ENCODE results near the gene UBQLN1.
"Not testable (repeated sequence)": the region's sequence is repeated elsewhere in the genome, so short reads cannot be mapped to it uniquely, and the experiment has no call there.

UBQLN1 gene

DNA sequence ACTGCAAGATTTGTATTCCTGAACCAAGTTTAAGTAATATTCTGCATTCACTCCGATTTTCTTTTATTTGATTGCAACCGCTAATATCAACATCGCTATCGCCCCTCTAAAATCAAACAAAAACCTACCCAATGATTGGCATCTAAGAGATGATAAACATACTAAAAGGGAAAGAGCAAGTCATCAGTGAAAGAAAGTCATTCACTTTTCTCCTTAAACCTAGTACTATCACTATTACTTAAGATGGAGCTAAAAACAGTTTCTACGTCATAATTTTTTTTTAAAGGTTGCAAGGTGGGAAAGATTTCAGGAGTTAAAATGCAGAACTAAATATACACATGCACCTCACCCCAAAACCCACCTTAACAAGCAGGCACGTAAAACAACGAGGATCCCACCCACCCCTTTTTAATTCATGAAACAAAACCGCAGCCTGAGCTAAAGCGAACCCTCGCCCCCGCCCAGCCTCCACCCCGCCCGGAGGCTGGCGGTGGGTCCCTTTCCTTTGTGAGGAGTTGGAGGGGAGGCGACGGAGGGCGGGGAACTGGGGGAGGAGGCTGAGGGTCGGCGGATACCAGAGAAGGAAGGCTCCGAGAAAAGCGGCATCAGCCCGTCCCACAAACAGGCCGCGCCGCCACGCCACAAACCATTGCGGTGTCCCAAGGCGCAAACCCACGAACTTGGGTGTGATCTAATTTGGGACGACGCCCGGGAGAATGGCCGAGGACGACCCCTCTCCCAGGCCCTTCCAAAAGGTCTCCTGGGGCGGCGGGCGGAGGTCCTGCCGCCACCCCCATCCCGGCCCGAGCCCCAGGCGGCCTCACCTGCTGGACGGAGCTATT lies 861 bp downstream of the UBQLN1 start:
- H3K27ac Mint-ChIP-seq = peak overlapping the region; percentile 97
- H3K27me3 Mint-ChIP-seq (ENCODE audit: low read depth) = no peaks in the 10 kb centered on the region
- H3K9me3 Mint-ChIP-seq = no peaks in the 10 kb centered on the region
- H3K36me3 Mint-ChIP-seq (ENCODE audit: low read depth) = peaks cover 14% of the 10 kb centered on the region
- H3K4me3 Mint-ChIP-seq = peak overlapping the region; percentile 86
- peaks cover 32% of the 10 kb centered on the region for H3K4me1 Mint-ChIP-seq (ENCODE audit: low read depth)

DNA sequence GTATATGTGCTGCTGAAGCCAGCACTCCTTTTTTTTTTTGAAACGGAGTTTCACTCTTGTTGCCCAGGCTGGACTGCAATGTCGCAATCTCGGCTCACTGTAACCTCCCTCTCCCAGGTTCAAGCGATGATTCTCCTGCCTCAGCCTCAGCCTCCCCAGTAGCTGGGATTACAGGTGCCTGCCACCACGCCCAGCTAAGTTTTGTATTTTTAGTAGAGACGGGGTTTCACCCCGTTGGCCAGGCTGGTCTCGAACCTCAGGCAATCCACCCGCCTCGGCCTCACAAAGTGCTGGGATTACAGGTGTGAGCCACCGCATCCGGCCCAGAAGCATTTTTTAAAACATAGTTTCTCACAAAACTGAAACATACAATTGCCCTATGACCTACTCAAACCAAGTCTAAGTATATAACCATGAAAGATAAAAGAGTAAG lies 2.5 kb downstream of the UBQLN1 start:
- H3K4me3 Mint-ChIP-seq = peak overlapping the region; percentile 86
- H3K27ac Mint-ChIP-seq = peak overlapping the region; percentile 67
- peaks cover 14% of the 10 kb centered on the region for H3K36me3 Mint-ChIP-seq (ENCODE audit: low read depth)
- not testable (repeated sequence) for H3K27me3 Mint-ChIP-seq (ENCODE audit: low read depth); H3K9me3 Mint-ChIP-seq
- peaks cover 43% of the 10 kb centered on the region for H3K4me1 Mint-ChIP-seq (ENCODE audit: low read depth)

DNA sequence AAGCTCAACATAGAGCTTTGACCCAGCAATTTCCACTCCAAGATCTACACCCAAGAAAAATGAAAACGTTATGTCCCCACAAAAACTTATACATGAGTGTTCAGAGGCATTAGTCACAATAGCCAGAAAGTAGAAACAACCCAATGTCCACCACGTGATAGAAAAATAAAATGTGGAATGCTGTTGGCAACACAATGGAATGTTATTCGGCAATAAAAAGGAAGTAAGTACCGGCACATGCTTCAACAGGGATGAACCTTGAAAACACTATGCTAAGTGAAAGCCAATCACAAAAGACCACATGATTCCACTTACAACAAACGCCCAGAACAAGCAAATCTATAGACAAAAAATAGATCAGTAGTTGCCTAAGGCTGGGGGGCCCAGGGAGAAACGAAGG lies 6.0 kb downstream of the UBQLN1 start:
- H3K4me3 Mint-ChIP-seq = no peak overlapping the region
- H3K27me3 Mint-ChIP-seq (ENCODE audit: low read depth) = no peaks in the 10 kb centered on the region
- no peak overlapping the region for H3K27ac Mint-ChIP-seq
- H3K4me1 Mint-ChIP-seq (ENCODE audit: low read depth) = peaks cover 51% of the 10 kb centered on the region
- peaks cover 13% of the 10 kb centered on the region for H3K36me3 Mint-ChIP-seq (ENCODE audit: low read depth)
- no peaks in the 10 kb centered on the region for H3K9me3 Mint-ChIP-seq

DNA sequence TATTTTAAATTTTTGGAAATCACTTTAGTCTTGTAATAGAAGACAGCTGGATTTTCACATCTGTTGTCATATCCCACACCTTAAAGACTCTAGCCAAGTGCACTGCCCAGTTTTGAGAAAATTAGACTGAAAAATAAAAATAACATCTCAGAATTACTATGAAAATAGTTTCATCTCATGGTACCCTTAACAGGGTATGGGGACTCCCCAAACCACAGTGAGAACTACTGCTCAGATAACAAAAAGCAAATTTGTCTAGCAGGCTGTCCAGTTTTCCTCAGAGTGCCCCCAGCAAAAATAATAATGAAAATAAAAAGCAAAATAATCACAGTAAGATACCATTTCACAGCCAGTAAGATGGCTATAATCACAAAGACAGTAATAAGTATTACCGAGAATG lies 6.5 kb downstream of the UBQLN1 start:
- Mint-ChIP-seq H3K9me3 (no peaks in the 10 kb centered on the region), H3K4me1 (ENCODE audit: low read depth) (peaks cover 47% of the 10 kb centered on the region), H3K27ac (no peak overlapping the region), H3K36me3 (ENCODE audit: low read depth) (peaks cover 10% of the 10 kb centered on the region), H3K27me3 (ENCODE audit: low read depth) (no peaks in the 10 kb centered on the region), H3K4me3 (no peak overlapping the region)

DNA sequence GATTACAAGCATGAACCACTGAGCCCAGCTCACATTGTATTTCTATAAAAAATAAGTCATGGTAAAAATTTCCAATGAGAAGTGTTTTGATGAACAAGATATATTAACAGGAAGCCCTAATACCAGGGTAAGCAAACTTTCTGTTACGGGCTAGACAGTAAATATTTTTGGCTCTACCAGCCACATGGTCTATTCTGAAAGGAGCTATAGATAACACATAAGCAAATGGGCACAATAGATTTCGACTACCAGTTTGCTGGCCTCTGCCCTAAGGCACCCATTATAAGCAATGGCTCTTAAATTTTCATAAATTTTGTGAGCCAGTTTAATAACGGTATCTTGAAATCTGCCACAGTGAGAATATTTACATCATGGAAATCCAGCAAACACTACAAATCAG lies 8.1 kb downstream of the UBQLN1 start:
- Mint-ChIP-seq H3K4me3 (no peak overlapping the region), H3K27me3 (ENCODE audit: low read depth) (no peaks in the 10 kb centered on the region), H3K27ac (no peak overlapping the region), H3K4me1 (ENCODE audit: low read depth) (peaks cover 37% of the 10 kb centered on the region), H3K9me3 (no peaks in the 10 kb centered on the region), H3K36me3 (ENCODE audit: low read depth) (no peaks in the 10 kb centered on the region)

DNA sequence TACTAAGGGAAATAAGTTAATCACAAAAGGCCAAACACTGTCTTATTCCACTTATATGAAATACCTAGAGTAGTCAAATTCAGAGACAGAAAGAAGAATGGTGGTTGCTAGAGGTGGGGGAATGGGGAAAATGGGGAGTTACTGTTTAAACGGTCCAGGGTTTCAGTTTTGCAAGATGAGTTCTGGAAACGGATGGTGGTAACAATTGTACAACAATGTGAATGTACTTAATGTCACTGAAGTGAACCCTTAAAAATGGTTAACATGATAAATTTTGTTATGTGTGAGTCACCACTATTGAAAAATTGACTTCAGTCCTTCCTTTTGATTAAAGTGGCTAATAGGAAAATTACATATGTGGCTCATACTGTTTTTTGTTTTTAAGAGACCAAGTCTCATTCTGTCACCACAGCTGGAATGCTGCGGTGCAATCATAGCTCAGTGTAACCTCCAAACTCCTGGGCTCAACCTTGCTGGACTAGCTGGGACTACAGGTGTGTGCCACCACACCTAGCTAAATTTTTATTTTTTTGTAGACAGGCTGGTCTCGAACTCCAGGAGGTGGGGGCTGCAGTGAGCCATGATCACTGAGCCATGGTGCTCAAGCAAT lies 8.7 kb downstream of the UBQLN1 start:
- Mint-ChIP-seq H3K4me3 (no peak overlapping the region), H3K36me3 (ENCODE audit: low read depth) (no peaks in the 10 kb centered on the region), H3K27ac (no peak overlapping the region)

DNA sequence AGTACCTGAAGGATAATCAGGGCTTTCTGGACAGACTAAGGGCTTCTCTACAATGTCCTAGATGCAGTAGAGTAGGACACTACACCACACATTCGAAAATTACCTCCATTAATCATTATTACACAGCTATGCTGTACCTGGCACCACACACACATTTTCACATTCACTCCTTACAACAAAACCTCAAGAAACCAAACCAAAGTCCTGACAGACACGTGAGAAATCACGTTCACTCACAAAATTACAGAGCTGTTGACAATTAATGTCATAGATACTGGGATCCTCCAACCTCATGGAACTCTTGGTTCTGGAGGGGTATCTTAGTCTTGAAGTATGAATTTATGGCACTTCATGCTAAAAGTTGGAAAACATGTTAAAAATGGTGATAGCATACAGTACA lies 16.3 kb downstream of the UBQLN1 start:
- Mint-ChIP-seq H3K36me3 (ENCODE audit: low read depth) (peaks cover 7% of the 10 kb centered on the region), H3K27me3 (ENCODE audit: low read depth) (no peaks in the 10 kb centered on the region), H3K4me1 (ENCODE audit: low read depth) (peaks cover 44% of the 10 kb centered on the region), H3K4me3 (no peak overlapping the region), H3K9me3 (no peaks in the 10 kb centered on the region), H3K27ac (no peak overlapping the region)

More for the DNA sequence above, 8.7 kb downstream of the UBQLN1 start:
- H3K27me3 Mint-ChIP-seq (ENCODE audit: low read depth) = no peaks in the 10 kb centered on the region
- peaks cover 40% of the 10 kb centered on the region for H3K4me1 Mint-ChIP-seq (ENCODE audit: low read depth)
- H3K9me3 Mint-ChIP-seq = no peaks in the 10 kb centered on the region

DNA sequence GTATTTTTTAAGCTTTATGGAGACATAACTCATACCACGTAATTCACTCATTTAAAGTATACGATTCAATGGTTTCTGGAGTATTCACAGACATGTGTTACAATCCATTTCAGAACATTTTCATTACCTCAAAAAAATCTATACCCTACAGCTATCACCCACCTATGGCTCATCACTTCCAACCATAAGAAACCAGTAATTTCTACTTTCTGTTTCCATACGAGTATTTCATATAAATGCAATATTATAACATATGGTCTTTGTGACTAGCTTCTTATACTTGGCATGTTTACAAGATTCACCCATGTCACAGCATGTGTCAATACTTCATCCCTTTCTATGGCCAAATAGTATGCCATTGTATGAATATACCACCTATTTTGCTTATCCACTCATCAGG lies 18.8 kb downstream of the UBQLN1 start:
- Mint-ChIP-seq H3K9me3 (no peaks in the 10 kb centered on the region), H3K4me3 (no peak overlapping the region), H3K4me1 (ENCODE audit: low read depth) (peaks cover 43% of the 10 kb centered on the region), H3K27me3 (ENCODE audit: low read depth) (no peaks in the 10 kb centered on the region), H3K27ac (no peak overlapping the region), H3K36me3 (ENCODE audit: low read depth) (peaks cover 8% of the 10 kb centered on the region)

DNA sequence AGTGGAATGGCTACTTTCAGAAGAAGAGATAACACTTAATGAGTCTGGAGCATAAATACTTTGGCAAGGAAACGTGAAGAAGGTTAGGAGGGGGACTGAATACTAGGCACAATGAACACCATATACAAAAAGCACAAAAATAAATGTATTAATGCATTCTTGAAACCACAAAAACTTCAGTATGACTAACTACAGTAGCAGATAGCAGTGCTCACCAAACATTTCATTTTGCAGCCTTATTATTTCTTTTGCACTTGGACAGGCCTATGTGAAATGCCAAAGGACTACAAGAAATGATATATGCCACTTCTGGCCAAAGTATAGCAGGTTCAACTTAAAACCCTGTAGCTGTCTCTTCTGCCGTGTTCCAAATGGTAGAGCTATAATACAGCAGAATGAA lies 26.3 kb downstream of the UBQLN1 start:
- H3K27me3 Mint-ChIP-seq (ENCODE audit: low read depth) = no peaks in the 10 kb centered on the region
- no peak overlapping the region for H3K27ac Mint-ChIP-seq
- peaks cover 19% of the 10 kb centered on the region for H3K4me1 Mint-ChIP-seq (ENCODE audit: low read depth)
- peaks cover 28% of the 10 kb centered on the region for H3K36me3 Mint-ChIP-seq (ENCODE audit: low read depth)
- H3K9me3 Mint-ChIP-seq = no peaks in the 10 kb centered on the region
- H3K4me3 Mint-ChIP-seq = no peak overlapping the region

DNA sequence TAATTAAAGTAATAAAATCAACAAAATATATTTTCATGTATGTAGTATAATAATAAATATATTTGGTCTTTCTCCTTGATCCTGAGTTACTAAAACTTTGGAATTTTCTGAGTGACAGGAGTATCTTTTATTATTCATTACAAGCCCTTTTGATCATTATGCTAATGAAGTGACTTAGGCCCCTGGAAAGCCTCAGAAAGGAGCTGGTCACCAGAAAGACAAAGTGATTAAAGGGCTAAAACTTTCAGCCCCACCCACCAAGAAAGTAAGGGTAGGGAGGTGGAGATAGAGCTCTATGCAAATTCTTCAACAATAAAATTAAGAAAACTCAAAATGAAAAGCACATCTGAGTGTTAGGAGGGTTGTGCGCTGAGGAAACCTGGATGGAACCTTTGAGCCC lies 27.5 kb downstream of the UBQLN1 start:
- Mint-ChIP-seq H3K9me3 (no peaks in the 10 kb centered on the region), H3K36me3 (ENCODE audit: low read depth) (peaks cover 30% of the 10 kb centered on the region), H3K27ac (no peak overlapping the region)

DNA sequence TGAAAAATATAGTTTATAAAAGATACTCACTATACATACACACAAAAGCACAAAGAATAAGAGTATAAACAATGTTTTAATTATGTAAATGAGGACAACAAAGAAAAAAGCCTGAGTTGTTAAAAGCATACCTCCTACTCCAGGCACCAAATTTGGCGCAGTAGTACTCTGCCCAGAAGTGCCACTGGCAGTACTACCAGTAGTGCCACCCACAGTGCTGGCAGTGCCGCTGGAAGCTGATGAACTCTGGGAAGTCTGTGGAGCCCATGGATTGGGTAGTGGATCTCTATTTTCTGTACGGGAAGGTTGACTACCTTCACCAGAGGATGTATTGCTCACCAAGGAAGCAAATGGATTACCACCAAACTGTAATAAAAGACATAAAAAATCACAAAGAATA lies 30.2 kb downstream of the UBQLN1 start:
- H3K36me3 Mint-ChIP-seq (ENCODE audit: low read depth) = peaks cover 35% of the 10 kb centered on the region
- H3K27ac Mint-ChIP-seq = no peak overlapping the region
- H3K9me3 Mint-ChIP-seq = no peaks in the 10 kb centered on the region
- H3K4me1 Mint-ChIP-seq (ENCODE audit: low read depth) = peaks cover 14% of the 10 kb centered on the region
- H3K27me3 Mint-ChIP-seq (ENCODE audit: low read depth) = no peaks in the 10 kb centered on the region
- no peak overlapping the region for H3K4me3 Mint-ChIP-seq

More for the DNA sequence above, 27.5 kb downstream of the UBQLN1 start:
- H3K4me3 Mint-ChIP-seq = no peak overlapping the region
- peaks cover 17% of the 10 kb centered on the region for H3K4me1 Mint-ChIP-seq (ENCODE audit: low read depth)
- no peaks in the 10 kb centered on the region for H3K27me3 Mint-ChIP-seq (ENCODE audit: low read depth)

DNA sequence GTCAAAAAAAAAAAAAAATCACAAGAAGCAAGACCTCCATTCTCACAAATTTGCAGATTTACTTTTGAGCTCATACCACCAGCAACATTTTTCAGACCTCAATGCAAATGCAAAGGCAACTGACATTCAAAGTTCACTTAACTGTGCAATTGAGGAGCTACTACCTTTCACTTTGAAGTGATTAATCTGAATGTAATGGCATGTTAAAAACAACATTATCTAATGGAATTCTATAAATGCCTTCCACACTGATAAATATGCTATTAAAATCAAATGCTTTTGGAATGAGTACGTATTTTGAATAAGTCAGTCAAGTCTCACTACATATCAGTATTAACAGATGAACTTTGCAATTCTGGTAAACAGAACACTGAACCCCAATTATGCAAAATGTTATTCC lies 32.3 kb downstream of the UBQLN1 start:
- Mint-ChIP-seq H3K36me3 (ENCODE audit: low read depth) (peaks cover 39% of the 10 kb centered on the region), H3K4me3 (no peak overlapping the region), H3K27me3 (ENCODE audit: low read depth) (no peaks in the 10 kb centered on the region), H3K4me1 (ENCODE audit: low read depth) (peaks cover 7% of the 10 kb centered on the region), H3K9me3 (no peaks in the 10 kb centered on the region), H3K27ac (no peak overlapping the region)

DNA sequence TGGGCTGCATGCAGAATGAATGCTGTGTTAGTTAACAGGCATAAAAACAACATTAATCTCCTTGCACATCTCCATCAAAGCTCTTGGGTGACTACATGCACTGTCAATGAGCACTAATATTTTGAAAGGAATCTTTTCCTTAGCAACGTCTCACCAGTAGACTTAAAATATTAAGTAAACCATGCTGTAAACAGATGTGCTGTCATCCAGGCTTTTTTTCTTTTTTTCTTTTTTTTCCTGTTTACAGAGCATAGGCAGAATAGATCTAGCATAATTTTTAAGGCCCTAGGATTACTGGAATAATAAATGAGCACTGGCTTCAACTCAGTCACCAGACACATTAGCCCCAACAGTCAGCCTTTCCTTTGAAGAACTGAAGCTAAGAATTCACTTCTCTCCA lies 36.3 kb downstream of the UBQLN1 start:
- no peaks in the 10 kb centered on the region for H3K9me3 Mint-ChIP-seq
- no peak overlapping the region for H3K27ac Mint-ChIP-seq
- H3K36me3 Mint-ChIP-seq (ENCODE audit: low read depth) = peaks cover 26% of the 10 kb centered on the region

DNA sequence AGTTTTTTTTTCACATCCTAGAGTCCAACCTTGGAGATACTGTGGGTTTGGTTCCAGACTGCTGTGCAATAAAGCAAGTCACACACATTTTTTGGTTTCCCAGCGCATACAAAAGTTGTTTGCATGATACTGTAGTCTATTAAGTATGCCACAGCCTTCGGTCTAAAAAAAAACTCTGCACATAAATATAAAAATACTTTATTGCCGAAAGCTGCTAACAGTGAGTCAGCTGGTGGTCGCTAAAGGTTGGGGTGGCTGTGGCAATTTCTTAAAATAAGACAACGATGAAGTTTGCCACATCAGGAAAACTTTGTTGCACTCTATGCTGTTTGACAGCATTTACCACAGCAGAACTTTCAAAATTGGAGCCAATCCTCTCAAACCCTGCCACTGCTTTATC lies 37.4 kb downstream of the UBQLN1 start:
- Mint-ChIP-seq H3K36me3 (ENCODE audit: low read depth) (peaks cover 29% of the 10 kb centered on the region), H3K4me3 (no peak overlapping the region), H3K9me3 (no peaks in the 10 kb centered on the region), H3K4me1 (ENCODE audit: low read depth) (peaks cover 6% of the 10 kb centered on the region), H3K27ac (no peak overlapping the region), H3K27me3 (ENCODE audit: low read depth) (no peaks in the 10 kb centered on the region)

More for the DNA sequence above, 36.3 kb downstream of the UBQLN1 start:
- H3K4me3 Mint-ChIP-seq = no peak overlapping the region
- no peaks in the 10 kb centered on the region for H3K27me3 Mint-ChIP-seq (ENCODE audit: low read depth)
- H3K4me1 Mint-ChIP-seq (ENCODE audit: low read depth) = peaks cover 3% of the 10 kb centered on the region

DNA sequence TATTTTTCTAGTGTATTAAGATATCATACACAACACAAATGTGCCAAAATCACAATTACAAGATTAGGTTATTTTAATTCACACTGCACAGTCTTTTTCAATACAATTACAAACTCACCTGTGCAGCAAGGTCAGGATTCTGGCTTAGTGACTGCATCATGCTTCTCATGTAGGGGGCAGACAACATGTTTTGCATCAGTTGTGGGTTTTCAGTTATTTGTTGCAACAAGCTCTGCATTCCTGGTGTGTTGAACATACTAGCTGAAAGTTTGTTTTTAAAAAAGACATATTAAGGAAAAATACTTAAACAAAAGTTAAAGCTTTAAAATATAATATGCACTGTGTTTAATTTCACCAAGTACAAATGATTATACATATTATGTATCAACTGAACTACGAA lies 38.7 kb downstream of the UBQLN1 start:
- no peaks in the 10 kb centered on the region for H3K9me3 Mint-ChIP-seq
- no peak overlapping the region for H3K4me3 Mint-ChIP-seq
- no peak overlapping the region for H3K27ac Mint-ChIP-seq
- H3K27me3 Mint-ChIP-seq (ENCODE audit: low read depth) = no peaks in the 10 kb centered on the region
- peaks cover 5% of the 10 kb centered on the region for H3K4me1 Mint-ChIP-seq (ENCODE audit: low read depth)
- H3K36me3 Mint-ChIP-seq (ENCODE audit: low read depth) = peaks cover 29% of the 10 kb centered on the region

Data from T-helper 1 cell treated with Interleukin-12 subunit alpha and Interleukin-12 subunit beta and Interleukin-4 antibody, amounts not matched to agents 30 μg/mL and 1 μg/mL, for 36 hours (primary cell).